HepG2 (cell line): ENCODE results near the gene OTOP1.

ENCODE experiments used
- ATF1 ChIP-seq: IDR thresholded peaks from 2 replicates; pipeline ENCODE4 v1.6.1; 2016; ENCODE audit warnings: mild to moderate bottlenecking, control low read depth
- CREB1 ChIP-seq, 2 experiments: fragments of 450-650 bp in 1 of 2; IDR thresholded peaks; 2 replicates each; pipeline ENCODE4 v1.6.1; 2016 to 2017; ENCODE audit warnings: control low read depth in 1 of 2, mild to moderate bottlenecking in 1 of 2, missing compliant biosample characterization in 1 of 2, missing genetic modification characterization in 1 of 2
- EZH2 ChIP-seq: conservative IDR thresholded peaks from 2 replicates; pipeline ENCODE4 v1.6.1; 2012; ENCODE audit warnings: mild to moderate bottlenecking, low read depth, low read length, moderate library complexity
- HDAC2 ChIP-seq: sonication (generic); formaldehyde crosslinking; IDR thresholded peaks from 2 replicates; pipeline ENCODE4 v1.4.0; 2020; ENCODE audit warnings: missing genetic modification reagents
- NCOR1 ChIP-seq: fragments of 200-600 bp; sonication (generic); IDR thresholded peaks from 2 replicates; pipeline ENCODE4 v1.7.0; 2017; ENCODE audit warnings: antibody characterized with exemption, low read length, borderline replicate concordance
- RAD21 ChIP-seq: fragments of 450-650 bp; formaldehyde crosslinking; IDR thresholded peaks from 2 replicates; pipeline ENCODE4 v1.5.0; 2020; ENCODE audit warnings: mild to moderate bottlenecking
- ZNF251 ChIP-seq: sonication (generic); formaldehyde crosslinking; IDR thresholded peaks from 2 replicates; pipeline ENCODE4 v1.9.0; 2021; ENCODE audit warnings: mild to moderate bottlenecking, missing genetic modification reagents
- ZNF274 ChIP-seq: sonication (generic); formaldehyde crosslinking; IDR thresholded peaks from 2 replicates; pipeline ENCODE4 v1.5.1; 2020; ENCODE audit warnings: mild to moderate bottlenecking, missing genetic modification reagents
- TF ChIP-seq, protein P1 (sequence below): sonication (generic); formaldehyde crosslinking; IDR thresholded peaks from 2 replicates; pipeline ENCODE4 v1.5.0; 2020; ENCODE audit warnings: mild to moderate bottlenecking, missing genetic modification reagents, moderate library complexity
- TF ChIP-seq, protein P2 (sequence below), 2 experiments: sonication (generic) in 1 of 2; formaldehyde crosslinking in 1 of 2; IDR thresholded peaks; 2 replicates each; pipeline versions ENCODE4 v1.4.0 to v1.6.1; 2016 to 2020; ENCODE audit warnings: borderline replicate concordance in 1 of 2, low read depth in 1 of 2, mild to moderate bottlenecking in 1 of 2, missing genetic modification reagents in 1 of 2

DNA sequence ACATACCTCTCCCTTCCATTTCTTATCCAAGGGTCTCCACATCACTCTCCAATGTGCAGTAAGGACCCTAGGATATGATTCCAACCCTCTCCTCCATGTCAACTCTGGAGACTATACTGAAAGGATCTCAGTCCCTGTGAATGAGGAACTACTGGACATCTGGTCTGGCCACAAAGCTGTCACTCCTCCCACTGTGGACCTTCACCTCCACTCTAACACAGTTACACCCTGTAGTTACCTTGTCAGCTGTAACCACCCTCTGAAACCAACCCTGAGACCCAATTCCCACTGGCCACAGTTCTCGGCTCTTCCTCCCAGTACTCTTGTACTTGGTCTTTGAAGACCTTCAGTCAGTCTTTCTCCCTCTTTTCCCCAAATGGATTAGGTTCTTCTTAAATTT, 18.4 kb upstream of the OTOP1 start:
- TF ChIP-seq ATF1 (CRISPR knock-in tag) (no peak), EZH2 (no peak), HDAC2 (CRISPR knock-in tag) (no peak), RAD21 (CRISPR knock-in tag) (no peak), ZNF274 (no peak), ZNF251 (CRISPR knock-in tag) (no peak), NCOR1 (no peak), CREB1 (IDR thresholded peaks at IDR 0.05) (no peak), CREB1 (CRISPR knock-in tag; IDR thresholded peaks at IDR 0.05) (no peak)
- TF ChIP-seq, protein P1, sequence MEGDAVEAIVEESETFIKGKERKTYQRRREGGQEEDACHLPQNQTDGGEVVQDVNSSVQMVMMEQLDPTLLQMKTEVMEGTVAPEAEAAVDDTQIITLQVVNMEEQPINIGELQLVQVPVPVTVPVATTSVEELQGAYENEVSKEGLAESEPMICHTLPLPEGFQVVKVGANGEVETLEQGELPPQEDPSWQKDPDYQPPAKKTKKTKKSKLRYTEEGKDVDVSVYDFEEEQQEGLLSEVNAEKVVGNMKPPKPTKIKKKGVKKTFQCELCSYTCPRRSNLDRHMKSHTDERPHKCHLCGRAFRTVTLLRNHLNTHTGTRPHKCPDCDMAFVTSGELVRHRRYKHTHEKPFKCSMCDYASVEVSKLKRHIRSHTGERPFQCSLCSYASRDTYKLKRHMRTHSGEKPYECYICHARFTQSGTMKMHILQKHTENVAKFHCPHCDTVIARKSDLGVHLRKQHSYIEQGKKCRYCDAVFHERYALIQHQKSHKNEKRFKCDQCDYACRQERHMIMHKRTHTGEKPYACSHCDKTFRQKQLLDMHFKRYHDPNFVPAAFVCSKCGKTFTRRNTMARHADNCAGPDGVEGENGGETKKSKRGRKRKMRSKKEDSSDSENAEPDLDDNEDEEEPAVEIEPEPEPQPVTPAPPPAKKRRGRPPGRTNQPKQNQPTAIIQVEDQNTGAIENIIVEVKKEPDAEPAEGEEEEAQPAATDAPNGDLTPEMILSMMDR = no peak
- TF ChIP-seq, protein P2, sequence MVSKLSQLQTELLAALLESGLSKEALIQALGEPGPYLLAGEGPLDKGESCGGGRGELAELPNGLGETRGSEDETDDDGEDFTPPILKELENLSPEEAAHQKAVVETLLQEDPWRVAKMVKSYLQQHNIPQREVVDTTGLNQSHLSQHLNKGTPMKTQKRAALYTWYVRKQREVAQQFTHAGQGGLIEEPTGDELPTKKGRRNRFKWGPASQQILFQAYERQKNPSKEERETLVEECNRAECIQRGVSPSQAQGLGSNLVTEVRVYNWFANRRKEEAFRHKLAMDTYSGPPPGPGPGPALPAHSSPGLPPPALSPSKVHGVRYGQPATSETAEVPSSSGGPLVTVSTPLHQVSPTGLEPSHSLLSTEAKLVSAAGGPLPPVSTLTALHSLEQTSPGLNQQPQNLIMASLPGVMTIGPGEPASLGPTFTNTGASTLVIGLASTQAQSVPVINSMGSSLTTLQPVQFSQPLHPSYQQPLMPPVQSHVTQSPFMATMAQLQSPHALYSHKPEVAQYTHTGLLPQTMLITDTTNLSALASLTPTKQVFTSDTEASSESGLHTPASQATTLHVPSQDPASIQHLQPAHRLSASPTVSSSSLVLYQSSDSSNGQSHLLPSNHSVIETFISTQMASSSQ (IDR thresholded peaks at IDR 0.05; ENCODE audit: low read depth) = no peak
- TF ChIP-seq, protein P2 (CRISPR knock-in tag; IDR thresholded peaks at IDR 0.05; ENCODE audit: borderline replicate concordance) = no peak
